Right kidney (tissue), 1 donor: ENCODE results near the gene EPN2.
A peak's percentile ranks its signal among the peaks of the same experiment; 100 is the strongest.

Experiments used
- DNase-seq: peaks from one replicate; pipeline ENCODE4 v3.0.0-alpha.2; 2016

Gene EPN2

GRCh38 chr17:19330271-19330670 is 93.1 kb downstream of the EPN2 start:
- no peak for DNase-seq

GRCh38 chr17:19331134-19331533 is 94.0 kb downstream of the EPN2 start:
- no peak for DNase-seq

- no peak for DNase-seq
Observed at GRCh38 chr17:19331543-19332245, 94.5 kb downstream of the EPN2 start.

DNA sequence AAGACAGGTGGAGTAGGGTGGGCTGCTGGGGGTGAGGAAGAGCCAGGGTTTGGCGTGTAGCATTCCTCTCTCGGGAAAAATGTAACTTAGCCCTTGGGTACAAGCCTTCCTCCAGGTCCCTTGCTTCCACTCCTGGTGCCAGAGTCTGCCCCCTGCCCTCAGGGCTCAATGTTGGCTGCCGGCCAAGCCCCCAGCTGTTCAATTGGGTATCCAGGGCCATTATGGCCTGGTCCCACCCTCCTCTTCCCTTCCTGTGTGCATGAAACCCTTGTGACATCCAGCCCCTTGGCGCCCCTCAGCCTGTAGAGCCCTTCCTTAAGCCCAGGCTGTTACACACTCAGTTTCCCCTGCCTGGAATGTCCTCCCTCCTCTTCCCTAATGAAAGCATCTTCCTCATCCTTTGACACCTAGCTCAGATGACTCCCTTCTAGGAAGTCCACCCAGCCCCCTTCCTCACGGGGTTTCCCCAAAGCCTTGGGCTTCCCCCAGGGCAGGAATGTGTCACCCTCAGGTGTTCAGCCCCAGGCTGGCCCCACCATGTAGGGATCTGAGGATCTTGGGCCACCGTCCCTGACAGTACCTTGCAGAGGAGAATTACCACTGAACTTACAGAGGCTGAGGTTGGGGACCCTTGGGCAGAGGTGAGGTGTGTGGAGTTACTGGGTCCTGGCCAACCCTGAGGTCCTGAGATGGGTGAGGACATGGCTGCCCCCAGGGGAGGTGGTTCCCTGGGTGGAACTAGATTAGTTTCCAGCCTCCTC is 95.4 kb downstream of the EPN2 start:
- no peak for DNase-seq

DNA sequence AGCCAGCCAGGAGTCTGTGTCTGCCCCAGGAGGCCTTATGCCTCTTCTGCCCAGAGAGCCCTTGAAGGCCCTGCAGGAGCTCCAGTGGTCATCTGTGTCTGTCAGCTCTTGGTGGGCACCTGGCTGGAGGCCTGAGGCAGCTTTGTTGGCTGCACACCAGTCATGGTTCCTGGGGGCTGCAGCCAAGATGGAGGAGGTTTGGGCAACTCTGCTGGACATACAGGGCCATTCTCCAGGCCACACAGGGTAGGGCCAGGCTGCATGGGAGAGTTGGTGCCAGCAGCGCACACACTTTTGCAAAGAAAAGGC is 95.9 kb downstream of the EPN2 start:
- no peak for DNase-seq

DNA sequence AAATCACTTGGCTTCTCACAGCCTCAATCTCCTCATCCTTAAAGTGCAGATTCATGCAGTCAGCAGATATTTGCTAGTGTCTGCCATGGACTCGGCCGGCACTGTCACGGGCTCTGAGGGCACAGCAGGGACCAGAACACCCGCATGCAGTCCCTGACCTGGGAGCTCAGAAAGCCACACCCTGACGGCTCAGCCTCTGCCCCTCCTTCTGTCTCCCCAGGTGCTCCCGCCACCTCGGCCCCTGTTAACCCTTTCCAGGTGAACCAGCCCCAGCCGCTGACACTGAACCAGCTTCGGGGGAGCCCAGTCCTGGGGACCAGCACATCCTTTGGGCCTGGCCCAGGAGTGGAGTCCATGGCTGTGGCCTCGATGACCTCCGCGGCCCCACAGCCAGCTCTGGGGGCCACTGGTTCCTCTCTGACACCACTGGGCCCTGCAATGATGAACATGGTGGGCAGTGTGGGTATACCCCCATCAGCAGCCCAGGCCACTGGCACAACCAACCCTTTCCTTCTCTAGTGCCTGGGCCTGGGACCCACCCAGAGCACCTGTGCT is 96.6 kb downstream of the EPN2 start:
- DNase-seq: no peak

DNA sequence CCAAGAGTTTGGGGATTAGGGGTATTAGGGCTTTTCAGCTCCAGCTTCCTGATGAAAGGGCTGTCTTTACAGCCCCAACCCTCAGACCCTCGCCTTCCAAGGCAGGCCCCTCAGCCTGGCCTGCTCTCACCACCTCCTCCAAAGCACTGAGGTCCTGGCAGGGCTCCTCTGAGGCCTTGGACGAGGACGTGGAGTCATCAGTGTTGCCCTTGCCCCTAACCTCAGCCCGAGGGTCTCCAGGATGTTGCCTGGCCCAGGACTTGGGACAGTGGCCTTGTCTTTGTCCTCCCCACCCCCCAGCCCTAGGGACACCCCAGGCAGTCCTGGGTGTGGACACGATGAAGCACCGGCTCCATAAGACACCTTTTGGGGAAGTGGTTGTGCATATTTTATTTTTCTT is 97.2 kb downstream of the EPN2 start:
- no peak for DNase-seq

GRCh38 chr17:19335951-19336631 is 98.9 kb downstream of the EPN2 start:
- DNase-seq: no peak

DNA sequence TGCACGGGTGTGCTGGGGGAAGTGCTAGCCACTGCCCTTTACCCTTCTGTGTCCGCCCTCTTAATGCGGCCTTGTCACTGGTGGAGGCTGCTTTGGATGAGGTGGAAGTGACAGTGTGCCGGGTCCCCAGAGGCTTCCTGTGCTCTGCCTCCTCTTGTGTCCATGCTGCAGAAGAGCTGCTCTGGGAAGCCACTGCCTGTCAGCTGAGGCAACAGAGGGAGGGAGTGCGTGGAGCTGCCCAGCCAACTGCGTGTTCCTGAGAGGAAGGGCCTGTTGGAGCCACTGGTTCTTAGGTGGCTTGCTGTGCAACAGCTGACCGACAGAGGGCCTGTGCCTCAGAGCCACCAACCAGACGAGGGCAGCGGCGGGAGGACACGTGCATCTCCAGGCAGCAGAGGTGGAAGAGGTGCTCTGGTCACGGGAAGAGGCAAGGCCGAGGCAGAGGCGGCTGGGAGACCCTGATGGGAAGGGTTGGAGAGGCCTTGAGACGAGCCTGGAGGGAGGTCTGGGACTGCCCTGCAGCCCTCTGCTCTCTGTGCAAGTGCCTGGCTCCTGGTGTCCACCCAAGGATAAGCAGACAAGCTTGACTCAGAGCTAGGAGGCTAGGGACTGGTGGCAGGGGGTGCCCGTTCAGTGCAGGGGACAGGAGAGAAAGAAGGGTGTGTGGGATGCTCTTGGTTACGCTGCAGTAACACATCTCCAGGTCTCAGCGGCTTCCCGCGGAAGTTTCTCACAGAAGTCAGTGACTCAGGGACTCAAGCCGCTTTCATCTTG is 100.0 kb downstream of the EPN2 start:
- no peak for DNase-seq

- DNase-seq: no peak
Observed at GRCh38 chr17:19337712-19338023, 100.5 kb downstream of the EPN2 start.

- DNase-seq: peak; percentile 48
Observed at GRCh38 chr17:19338031-19338990, 101.1 kb downstream of the EPN2 start.

- no peak for DNase-seq
Observed at GRCh38 chr17:19339341-19339815, 102.2 kb downstream of the EPN2 start.

- no peak for DNase-seq
Observed at GRCh38 chr17:19341211-19341631, 104.1 kb downstream of the EPN2 start.

DNA sequence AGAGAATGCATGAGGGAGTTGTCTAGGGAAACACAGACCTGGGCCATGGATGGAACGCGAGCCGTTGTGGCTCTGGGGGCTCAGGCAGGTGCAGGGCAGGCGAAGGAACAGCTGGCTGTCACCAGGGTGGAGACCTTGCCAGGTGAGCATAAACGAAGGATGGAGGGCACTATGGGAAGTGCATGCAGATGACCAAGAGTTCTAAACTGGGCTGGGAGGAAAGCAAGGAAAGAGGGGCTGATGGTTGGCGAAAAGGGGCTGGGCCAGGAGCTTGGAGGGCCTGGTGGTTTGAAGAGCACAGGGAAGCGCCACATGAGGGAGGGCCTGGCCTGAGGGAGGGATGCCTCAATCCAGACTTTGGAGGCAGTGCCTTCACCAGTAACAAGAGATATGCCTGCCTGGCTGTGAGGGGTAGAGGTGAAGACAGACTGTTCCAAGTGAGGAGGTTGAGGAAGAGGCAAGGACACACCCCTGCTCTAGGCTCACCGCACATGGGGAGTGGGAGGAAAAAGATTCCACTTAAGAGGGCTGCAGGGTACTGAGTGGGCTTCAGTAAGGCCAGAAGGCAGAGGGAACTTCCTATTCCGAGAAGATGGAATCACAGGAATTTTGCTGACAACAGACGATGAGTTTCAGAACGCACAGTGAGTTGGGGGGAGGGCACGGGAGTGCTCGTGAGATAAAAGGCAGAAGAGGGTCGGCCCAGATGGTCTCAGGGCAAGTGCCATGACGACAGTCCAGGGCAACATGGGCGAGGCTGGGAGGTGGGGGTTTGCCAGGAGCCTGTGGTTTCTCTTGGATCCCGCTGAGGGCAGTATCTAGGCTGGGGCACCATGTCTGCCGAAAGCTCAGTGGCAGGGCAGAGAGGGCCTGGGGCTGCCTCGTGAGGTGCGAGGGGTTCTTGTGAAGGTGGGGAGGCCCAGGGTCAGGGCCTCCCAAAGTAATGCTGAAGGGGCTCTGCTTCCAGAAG is 104.8 kb downstream of the EPN2 start:
- DNase-seq: peak; percentile 47

DNA sequence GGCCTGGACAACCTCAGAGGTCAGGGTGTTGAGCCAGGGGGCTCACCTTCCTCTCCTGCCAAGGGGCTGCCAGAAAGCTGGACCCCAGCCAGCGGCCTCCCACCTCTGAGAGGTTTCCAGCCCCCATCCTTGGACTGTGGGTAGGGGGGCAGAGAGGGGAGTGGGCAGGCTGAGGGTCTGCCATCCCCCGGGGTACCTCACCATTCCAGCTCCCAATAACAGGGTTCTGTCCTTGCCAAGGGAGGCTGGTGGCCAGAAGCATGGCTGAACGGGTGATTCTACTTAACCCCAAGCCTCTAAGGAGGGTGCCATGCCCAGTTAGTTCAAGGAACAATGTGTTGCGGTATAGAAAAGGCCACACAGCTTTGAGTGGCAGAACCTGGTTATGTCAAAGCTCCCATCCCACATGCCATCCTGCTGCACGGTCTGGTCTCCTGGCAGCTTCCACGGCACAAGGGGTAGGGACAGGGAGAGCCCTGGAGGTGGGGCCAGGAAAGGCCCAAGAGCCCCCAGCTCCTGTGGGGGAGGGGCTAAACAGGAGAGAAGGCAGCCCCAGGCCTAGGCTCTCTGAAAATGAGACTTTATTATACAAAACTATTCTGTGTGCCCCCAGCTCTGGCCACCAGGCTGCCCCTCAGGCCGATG is 105.6 kb downstream of the EPN2 start:
- DNase-seq: no peak

GRCh38 chr17:19343256-19343630 is 106.1 kb downstream of the EPN2 start:
- no peak for DNase-seq

- DNase-seq: no peak
Observed at GRCh38 chr17:19343671-19344151, 106.5 kb downstream of the EPN2 start.

- no peak for DNase-seq
Observed at GRCh38 chr17:19344311-19345066, 107.3 kb downstream of the EPN2 start.

DNA sequence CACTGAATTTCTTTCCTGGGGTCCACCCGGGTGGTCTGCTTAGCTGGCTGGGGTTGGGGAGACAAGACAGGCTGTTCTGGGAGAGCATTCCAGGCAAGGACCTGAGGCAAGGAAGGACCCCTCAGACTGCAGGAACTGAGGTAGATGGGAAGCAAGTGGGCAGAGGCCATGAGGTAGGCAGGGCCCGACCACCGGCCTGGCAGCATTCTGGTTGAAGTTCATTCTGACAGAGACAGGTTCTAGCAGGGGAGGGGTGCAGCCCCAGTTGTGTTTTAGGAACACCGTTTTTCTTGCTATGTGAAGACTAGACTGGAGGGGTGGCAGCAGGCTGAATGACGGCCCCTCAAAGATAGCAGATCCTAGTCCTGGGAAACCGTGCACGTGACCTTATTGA is 107.9 kb downstream of the EPN2 start:
- DNase-seq: no peak
